GM19328 (cell line): ENCODE data around the gene TCF3.
"Not testable (repeated sequence)": the region's sequence is repeated elsewhere in the genome, so short reads cannot be mapped to it uniquely, and the experiment has no call there.

Experiments used
- ATAC-seq: cut with Tn5 transposase; IDR thresholded peaks from one replicate; pipeline ENCODE4 v1.9.1; 2021; ENCODE audit warnings: mild to moderate bottlenecking, moderate library complexity; ENCODE audit not compliant: unreplicated experiment

Gene TCF3

GRCh38 chr19:1673645-1674292 lies 21.4 kb upstream of the TCF3 start:
- ATAC-seq = no peak

- ATAC-seq = no peak
Observed at GRCh38 chr19:1672769-1673644, 20.6 kb upstream of the TCF3 start.

- no peak for ATAC-seq
Observed at GRCh38 chr19:1672038-1672768, 19.8 kb upstream of the TCF3 start.

GRCh38 chr19:1671716-1672037 lies 19.3 kb upstream of the TCF3 start:
- ATAC-seq = no peak

GRCh38 chr19:1670747-1671146 lies 18.3 kb upstream of the TCF3 start:
- ATAC-seq = not testable (repeated sequence)

GRCh38 chr19:1668486-1669270 lies 16.3 kb upstream of the TCF3 start:
- ATAC-seq = no peak

DNA sequence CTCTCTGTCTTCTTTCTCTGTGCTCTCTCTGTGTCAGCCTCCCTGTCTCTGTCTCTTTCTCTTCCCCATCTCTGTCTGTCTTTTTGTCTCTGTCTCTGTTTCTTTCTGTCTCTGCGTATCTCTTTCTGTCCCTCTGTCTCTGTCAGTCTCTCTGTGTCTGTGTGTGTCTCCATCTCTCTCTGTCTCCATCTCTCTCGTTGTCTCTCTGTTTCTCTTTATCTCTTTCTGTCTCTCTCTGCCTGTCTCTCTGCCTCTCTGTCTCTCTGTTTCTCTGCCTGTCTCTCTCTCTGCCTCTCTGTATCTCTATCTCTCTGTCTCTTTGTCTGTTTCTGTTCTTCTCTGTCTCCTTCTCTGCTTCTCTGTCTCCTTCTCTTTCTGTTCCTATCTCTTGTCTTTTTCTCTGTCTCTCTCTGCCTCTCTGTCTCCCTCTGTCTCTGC lies 15.7 kb upstream of the TCF3 start:
- no peak for ATAC-seq

DNA sequence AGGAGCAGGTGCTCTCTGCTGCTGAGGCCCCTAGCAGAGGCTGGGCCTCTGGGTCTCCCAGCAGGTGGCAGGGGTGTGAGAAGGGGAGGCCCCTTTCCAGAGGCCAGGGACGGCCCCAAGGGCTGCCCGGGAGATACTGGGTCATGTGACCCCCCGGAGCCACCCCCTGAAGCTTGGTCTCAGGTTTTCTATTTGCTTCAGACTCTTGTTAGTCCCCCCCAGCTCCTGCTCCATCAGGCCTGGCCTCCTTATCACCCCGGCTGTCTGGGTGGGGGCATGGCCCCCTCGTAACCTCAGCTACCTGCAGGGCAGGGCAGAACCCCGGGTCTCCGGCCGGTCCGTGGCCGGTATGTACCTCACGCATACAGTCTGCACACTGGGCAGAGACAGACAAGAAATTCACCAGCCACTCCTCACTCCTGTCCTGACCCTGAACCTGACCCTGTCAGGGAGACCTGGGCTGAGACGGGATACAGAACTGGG lies 13.2 kb upstream of the TCF3 start:
- no peak for ATAC-seq

DNA sequence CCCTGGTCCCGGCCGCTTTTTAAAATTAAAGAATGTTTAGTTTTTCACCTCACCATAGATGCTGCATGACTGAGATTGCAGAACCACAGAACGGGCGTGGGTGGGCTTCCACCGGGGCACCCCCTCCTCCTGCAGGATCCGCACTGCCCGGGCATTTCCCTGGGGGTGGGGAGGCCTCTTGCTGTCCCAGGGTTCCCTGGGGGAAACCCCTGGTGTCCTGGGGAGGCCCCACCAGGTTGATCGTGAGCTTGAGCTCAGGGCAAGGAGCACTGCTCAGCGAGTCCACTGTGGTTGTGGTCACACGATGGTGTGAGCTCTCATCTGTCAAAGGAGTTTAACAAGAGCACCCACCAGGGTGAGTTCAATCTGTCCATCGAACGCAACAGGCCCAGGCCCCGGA lies 11.4 kb upstream of the TCF3 start:
- no peak for ATAC-seq

DNA sequence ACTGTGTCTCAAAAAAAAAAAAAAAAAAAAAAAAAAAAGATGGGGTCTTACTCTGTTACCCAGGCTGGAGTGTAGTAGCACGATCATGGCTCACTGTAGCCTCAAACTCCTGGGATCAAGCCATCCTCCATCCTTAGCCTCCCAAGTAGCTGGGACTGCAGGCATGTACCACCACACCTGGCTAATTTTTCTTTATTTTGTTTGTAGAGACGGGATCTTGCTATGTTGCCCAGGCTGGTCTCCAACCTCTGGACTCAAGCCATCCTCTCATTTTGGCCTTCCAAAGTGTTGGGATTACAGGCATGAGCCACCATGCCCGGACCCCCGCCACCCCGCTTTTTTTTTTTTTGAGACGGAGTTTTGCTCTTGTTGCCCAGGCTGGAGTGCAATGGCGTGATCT lies 10.8 kb upstream of the TCF3 start:
- not testable (repeated sequence) for ATAC-seq

DNA sequence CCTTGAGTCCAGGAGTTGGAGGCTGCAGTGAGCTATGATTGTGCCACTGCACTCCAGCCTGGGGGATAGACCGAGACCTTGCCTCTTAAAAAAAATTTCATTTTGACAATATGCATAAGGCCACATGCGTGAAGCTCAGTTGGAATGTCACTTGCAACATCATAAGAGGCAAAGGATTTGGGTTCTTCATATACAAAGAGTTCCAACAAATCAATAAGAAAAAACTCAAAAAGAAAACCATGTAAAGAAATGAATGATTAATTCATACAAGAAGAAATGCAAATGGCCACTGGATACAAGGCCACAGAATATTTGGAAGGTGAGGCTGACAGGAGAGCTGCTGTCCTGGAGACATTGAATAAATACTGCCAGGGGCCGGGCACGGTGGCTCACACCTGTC lies 9.6 kb upstream of the TCF3 start:
- no peak for ATAC-seq

DNA sequence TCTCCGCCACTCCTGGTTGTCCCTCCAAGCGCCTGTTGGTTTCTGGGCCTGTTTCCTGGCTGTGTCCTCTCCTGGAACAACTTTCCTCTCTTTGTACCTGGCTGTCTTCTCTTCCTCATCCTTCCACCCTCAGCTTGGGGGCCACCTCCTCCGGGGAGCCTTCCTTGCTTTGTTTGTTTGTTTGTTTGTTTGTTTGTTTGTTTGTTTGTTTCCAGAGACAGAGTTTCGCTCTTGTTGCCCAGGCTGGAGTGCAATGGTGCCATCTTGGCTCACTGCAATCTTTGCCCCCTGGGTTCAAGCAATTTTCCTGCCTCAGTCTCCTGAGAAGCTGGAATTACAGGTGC lies 6.6 kb upstream of the TCF3 start:
- no peak for ATAC-seq

GRCh38 chr19:1658150-1659083 lies 6.0 kb upstream of the TCF3 start:
- no peak for ATAC-seq

DNA sequence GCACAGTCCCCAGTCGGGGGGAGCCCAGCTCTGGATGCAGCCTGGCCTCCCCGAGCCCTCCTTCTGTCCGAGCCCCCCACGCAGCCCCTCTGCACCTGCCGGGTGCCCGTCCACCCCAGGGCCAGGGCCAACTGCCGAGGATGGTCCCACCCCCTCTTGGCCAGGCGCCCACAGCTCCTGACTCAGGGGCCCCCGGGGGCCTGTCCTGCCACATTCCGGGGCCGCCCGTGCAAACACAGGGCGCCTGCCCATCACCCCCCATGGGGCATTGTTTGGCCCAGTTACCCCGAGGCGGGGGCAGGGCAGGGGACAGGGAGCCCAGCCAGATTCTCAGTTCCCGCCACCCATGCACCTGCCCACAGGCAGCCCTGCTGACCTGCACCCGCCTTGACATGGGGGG lies 5.3 kb upstream of the TCF3 start:
- ATAC-seq = no peak

DNA sequence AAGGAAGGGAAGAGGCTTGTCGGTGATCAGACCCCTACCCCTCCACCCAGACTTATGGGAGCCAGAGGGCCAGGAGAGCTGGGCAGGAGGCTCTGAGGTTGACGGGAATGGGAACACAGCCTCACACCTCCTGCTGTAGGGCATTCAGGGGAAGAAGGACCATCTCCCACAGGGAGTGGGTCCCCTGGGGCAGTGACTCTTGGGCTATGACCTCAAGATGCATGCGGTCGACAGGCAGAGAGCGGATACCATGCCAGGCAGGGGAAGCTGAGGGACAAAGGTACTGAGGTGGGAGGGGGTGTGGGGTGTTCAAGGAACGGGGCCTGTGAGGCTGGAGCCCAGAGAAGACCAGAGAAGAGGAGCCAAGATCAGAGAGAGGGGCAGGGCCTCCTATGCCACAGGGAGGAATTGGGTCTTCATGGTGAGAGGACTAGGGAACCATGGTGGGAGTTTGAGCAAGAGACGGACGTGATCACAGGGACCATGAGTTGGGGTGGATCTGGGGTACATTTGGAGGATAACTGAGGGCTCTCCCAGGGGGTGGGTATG lies 4.6 kb upstream of the TCF3 start:
- ATAC-seq = no peak

GRCh38 chr19:1655987-1656608 lies 3.7 kb upstream of the TCF3 start:
- no peak for ATAC-seq

GRCh38 chr19:1655131-1655981 lies 2.9 kb upstream of the TCF3 start:
- no peak for ATAC-seq

DNA sequence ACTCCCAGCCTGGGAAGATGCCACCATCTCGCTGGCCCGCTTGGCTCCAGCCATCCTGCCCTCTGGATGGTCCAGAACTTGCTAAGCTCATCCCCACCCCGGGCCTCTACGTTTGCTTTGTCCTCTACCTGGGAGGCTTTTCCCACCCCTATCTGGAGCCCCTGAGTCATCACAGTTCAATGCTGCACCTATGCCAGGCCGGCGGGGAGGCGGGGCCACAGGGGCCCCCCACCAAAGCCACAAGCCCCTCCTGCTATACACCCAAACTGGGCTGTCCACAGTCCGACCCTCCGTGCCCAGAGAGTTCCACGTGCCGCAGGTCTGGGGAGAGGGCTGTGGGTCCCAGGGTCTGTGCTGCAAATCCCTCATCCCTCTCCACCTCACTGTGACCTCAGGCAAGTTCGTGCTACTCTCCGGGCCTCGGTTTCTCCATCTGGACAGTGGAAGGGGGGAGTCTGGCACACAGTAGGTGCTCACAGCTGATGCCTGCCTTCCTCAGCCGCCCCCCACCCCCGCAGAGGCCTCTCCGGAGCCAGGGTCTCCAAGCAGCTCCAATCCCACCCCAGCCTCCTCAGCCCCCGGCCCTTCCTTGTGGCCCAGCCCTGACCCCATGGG lies 1.9 kb upstream of the TCF3 start:
- ATAC-seq = no peak
